C4-2B (cell line): ENCODE data around the gene HSF2BP.

ENCODE experiments used
- CTCF ChIP-seq: fragments of 450-650 bp; conservative IDR thresholded peaks from 2 replicates; pipeline ENCODE4 v1.5.1; 2017; ENCODE audit warnings: mild to moderate bottlenecking
- ZFX ChIP-seq: fragments of 450-650 bp; IDR thresholded peaks from 2 replicates; pipeline ENCODE4 v1.6.1; 2017

GRCh38 chr21:43635436-43635835 lies 23.9 kb downstream of the HSF2BP start:
- TF ChIP-seq CTCF (no peak), ZFX (no peak)
